ENCODE measurements around the gene SYDE2. TPM values are rescaled to one million over a fixed set of nuclear protein-coding genes. Genes with fewer than 3 reads are reported as not detected.
"Not testable (repeated sequence)": the region's sequence is repeated elsewhere in the genome, so short reads cannot be mapped to it uniquely, and the experiment has no call there.

Gene SYDE2
- polyA plus RNA-seq, 1 of the 3 experiments (the other 2 are of a cell fraction), result not detected

GRCh38 chr1:85249042-85249441 lies 48.2 kb upstream of the SYDE2 start:
- CTCF ChIA-PET, result interaction anchor here (0.7 to 2.5 kb wide), 4 partner anchors 10 to 304 kb away, joined by 3 to 8 read pairs (median 5); partner anchors contain the start of gene C1orf52
- H3K9ac ChIP-seq; DNase-seq; H3K27ac ChIP-seq (ENCODE audit: low read depth in 2 of 2, low read length in 1 of 2); POLR2A ChIA-PET; H3K27me3 ChIP-seq (ENCODE audit: insufficient read depth); H3K4me3 ChIP-seq (ENCODE audit: low read depth in 2 of 2, low read length in 1 of 2); H3K79me2 ChIP-seq (ENCODE audit: insufficient read depth); H4K20me1 ChIP-seq (ENCODE audit: insufficient read depth); H2AFZ ChIP-seq (ENCODE audit: low read depth); H3K4me2 ChIP-seq; H3K9me3 ChIP-seq; H3K9me2 ChIP-seq: not testable (repeated sequence)
- 79% methylated on average over 3 of the region's 3 CpGs for WGBS (ENCODE audit: low lambda C conversion rate)
- Histone ChIP-seq H3K4me1 (ENCODE audit: control insufficient read depth in 1 of 2, insufficient read depth in 2 of 2, low read depth in 1 of 2, low read length in 1 of 2) (peaks cover 8 to 17% of the 10 kb centered on the region in 2 experiments; a peak in 3 of 4 replicates), H3K36me3 (replicated peaks in 1 of 2; ENCODE audit: control insufficient read depth in 1 of 2, insufficient read depth in 2 of 2, low read length in 1 of 2) (peaks cover 27 to 36% of the 10 kb centered on the region in 2 experiments), H3F3A (replicated peaks; ENCODE audit: insufficient read depth) (peaks cover 18% of the 10 kb centered on the region)

GRCh38 chr1:85245891-85246290 lies 45.1 kb upstream of the SYDE2 start:
- no peak overlapping the region for H3K27ac ChIP-seq (ENCODE audit: low read depth in 2 of 2, low read length in 1 of 2)
- H3K36me3 ChIP-seq (replicated peaks in 1 of 2; ENCODE audit: control insufficient read depth in 1 of 2, insufficient read depth in 2 of 2, low read length in 1 of 2), result peaks cover 3 to 6% of the 10 kb centered on the region in 2 experiments
- DNase-seq, result no peak
- no peaks in the 10 kb centered on the region for H3K27me3 ChIP-seq (ENCODE audit: insufficient read depth)
- WGBS (ENCODE audit: low lambda C conversion rate), result 64% methylated on average over 1 of the region's 1 CpG
- TF ChIP-seq, protein P1, sequence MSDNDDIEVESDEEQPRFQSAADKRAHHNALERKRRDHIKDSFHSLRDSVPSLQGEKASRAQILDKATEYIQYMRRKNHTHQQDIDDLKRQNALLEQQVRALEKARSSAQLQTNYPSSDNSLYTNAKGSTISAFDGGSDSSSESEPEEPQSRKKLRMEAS (IDR thresholded peaks at IDR 0.05; ENCODE audit: low read depth), result no peak
- TF ChIP-seq YY1 (IDR thresholded peaks at IDR 0.05; ENCODE audit: low read depth), result no peak
- TF ChIP-seq GATA2 (CRISPR knock-in tag; IDR thresholded peaks at IDR 0.05), result no peak
- TF ChIP-seq RCOR1 (IDR thresholded peaks at IDR 0.05; ENCODE audit: low read length), result no peak
- no peak for TF ChIP-seq CTCF (IDR thresholded peaks at IDR 0.05)
- no peak for TF ChIP-seq FOXM1 (IDR thresholded peaks at IDR 0.05; ENCODE audit: low read depth)
- no peak for TF ChIP-seq EZH2phosphoT487 (IDR thresholded peaks at IDR 0.05; ENCODE audit: borderline replicate concordance, low read depth)
- TF ChIP-seq, protein P2, sequence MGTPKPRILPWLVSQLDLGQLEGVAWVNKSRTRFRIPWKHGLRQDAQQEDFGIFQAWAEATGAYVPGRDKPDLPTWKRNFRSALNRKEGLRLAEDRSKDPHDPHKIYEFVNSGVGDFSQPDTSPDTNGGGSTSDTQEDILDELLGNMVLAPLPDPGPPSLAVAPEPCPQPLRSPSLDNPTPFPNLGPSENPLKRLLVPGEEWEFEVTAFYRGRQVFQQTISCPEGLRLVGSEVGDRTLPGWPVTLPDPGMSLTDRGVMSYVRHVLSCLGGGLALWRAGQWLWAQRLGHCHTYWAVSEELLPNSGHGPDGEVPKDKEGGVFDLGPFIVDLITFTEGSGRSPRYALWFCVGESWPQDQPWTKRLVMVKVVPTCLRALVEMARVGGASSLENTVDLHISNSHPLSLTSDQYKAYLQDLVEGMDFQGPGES (IDR thresholded peaks at IDR 0.05; ENCODE audit: low read depth, low read length), result no peak
- no peak for TF ChIP-seq USF2 (IDR thresholded peaks at IDR 0.05; ENCODE audit: borderline replicate concordance, low read depth, low read length)
- no peak for TF ChIP-seq NFIC (IDR thresholded peaks at IDR 0.05; ENCODE audit: borderline replicate concordance)
- no peak for TF ChIP-seq MEF2A (IDR thresholded peaks at IDR 0.05; ENCODE audit: borderline replicate concordance, low read depth)
- no peaks in the 10 kb centered on the region for H3K9me3 ChIP-seq
- H3K4me3 ChIP-seq (ENCODE audit: low read depth in 2 of 2, low read length in 1 of 2), result no peak overlapping the region
- CTCF ChIA-PET, result interaction anchor here (2.7 to 4.3 kb wide), 2 partner anchors 9 to 301 kb away, joined by 14 to 23 read pairs; no protein-coding TSS in a partner anchor
- peaks cover 7% of the 10 kb centered on the region for H3F3A ChIP-seq (replicated peaks; ENCODE audit: insufficient read depth)
- H3K4me1 ChIP-seq (ENCODE audit: control insufficient read depth in 1 of 2, insufficient read depth in 2 of 2, low read depth in 1 of 2, low read length in 1 of 2), result peaks cover 10 to 25% of the 10 kb centered on the region in 2 experiments; a peak in 3 of 4 replicates
- H2AFZ ChIP-seq (ENCODE audit: low read depth), result no peak overlapping the region
- H3K9me2 ChIP-seq, result no peaks in the 10 kb centered on the region
- H3K79me2 ChIP-seq (ENCODE audit: insufficient read depth), result no peaks in the 10 kb centered on the region
- no peak overlapping the region for H3K9ac ChIP-seq
- no peak overlapping the region for H3K4me2 ChIP-seq
- H4K20me1 ChIP-seq (ENCODE audit: insufficient read depth), result no peaks in the 10 kb centered on the region
- POLR2A ChIA-PET, result no interaction called here
